Neural cell (in vitro differentiated cells): ENCODE results near the gene CELA2A. TPM values are rescaled to one million over a fixed set of nuclear protein-coding genes. Genes with fewer than 3 reads are reported as not detected.

Experiments
- H2AFZ ChIP-seq: fragments of 200-600, 300-800 bp; sonication (generic), shearing (Covaris generic); 2 replicates; pipeline ENCODE4 v1.6.0; 2014; ENCODE audit warnings: low read depth, mild to moderate bottlenecking, antibody characterized with exemption, low read length, moderate library complexity
- H3F3A ChIP-seq: fragments of 200-600 bp; shearing (Covaris generic); 2 replicates; pipeline ENCODE4 v1.6.1; 2016; ENCODE audit warnings: mild to moderate bottlenecking, moderate library complexity, mixed read lengths, antibody characterized with exemption, low read length; ENCODE audit not compliant: insufficient read depth, poor library complexity, severe bottlenecking
- H3K27ac ChIP-seq: fragments of 200-600, 300-800 bp; sonication (generic), shearing (Covaris generic); 2 replicates; pipeline ENCODE4 v1.5.1; 2014; ENCODE audit warnings: mild to moderate bottlenecking, low read length, moderate library complexity
- H3K27me3 ChIP-seq: fragments of 300-800, 200-600 bp; sonication (generic), shearing (Covaris generic); 2 replicates; pipeline ENCODE4 v1.6.0; 2014; ENCODE audit warnings: mild to moderate bottlenecking, low read depth, low read length, moderate library complexity; ENCODE audit not compliant: insufficient read depth
- H3K36me3 ChIP-seq: fragments of 300-800, 200-600 bp; sonication (generic), shearing (Covaris generic); 2 replicates; pipeline ENCODE4 v1.5.1; 2014; ENCODE audit warnings: mild to moderate bottlenecking, antibody characterized with exemption, low read length, moderate library complexity; ENCODE audit not compliant: insufficient read depth
- H3K4me2 ChIP-seq: fragments of 300-800, 200-600 bp; sonication (generic), shearing (Covaris generic); 2 replicates; pipeline ENCODE4 v1.6.0; 2014; ENCODE audit warnings: mild to moderate bottlenecking, low read length
- H3K4me3 ChIP-seq: fragments of 300-800, 200-600 bp; sonication (generic), shearing (Covaris generic); 2 replicates; pipeline ENCODE4 v1.5.1; 2014; ENCODE audit warnings: mild to moderate bottlenecking, low read length, moderate library complexity
- H3K79me2 ChIP-seq: fragments of 200-600 bp; shearing (Covaris generic); replicated peaks from 2 replicates; pipeline ENCODE4 v1.6.0; 2014; ENCODE audit warnings: mild to moderate bottlenecking, low read length, moderate library complexity; ENCODE audit not compliant: insufficient read depth
- H3K9ac ChIP-seq: fragments of 300-800, 200-600 bp; sonication (generic), shearing (Covaris generic); 2 replicates; pipeline ENCODE4 v1.6.1; 2016; ENCODE audit warnings: mild to moderate bottlenecking, low read length, mixed read lengths
- H3K9me2 ChIP-seq: fragments of 200-600 bp; shearing (Covaris generic); 2 replicates; pipeline ENCODE4 v1.6.1; 2016; ENCODE audit warnings: mild to moderate bottlenecking, low read length, mixed read lengths; ENCODE audit not compliant: insufficient read depth
- H3K9me3 ChIP-seq: fragments of 200-600, 300-800 bp; sonication (generic), shearing (Covaris generic); 2 replicates; pipeline ENCODE4 v1.6.1; 2016; ENCODE audit warnings: mild to moderate bottlenecking, mixed run types, low read length, moderate library complexity, mixed read lengths
- H4K20me1 ChIP-seq: fragments of 200-600 bp; shearing (Covaris generic); 2 replicates; pipeline ENCODE4 v1.6.1; 2016; ENCODE audit warnings: mild to moderate bottlenecking, mixed run types; ENCODE audit not compliant: insufficient read depth
- EP300 ChIP-seq: fragments of 450-650 bp; conservative IDR thresholded peaks from 2 replicates; pipeline ENCODE4 v1.6.1; 2014; ENCODE audit warnings: antibody characterized with exemption, mild to moderate bottlenecking, moderate library complexity; ENCODE audit not compliant: poor library complexity, severe bottlenecking
- EZH2 ChIP-seq: fragments of 200-600, 300-800 bp; shearing (Covaris generic), sonication (generic); IDR thresholded peaks from 2 replicates; pipeline ENCODE4 v1.6.1; 2014; ENCODE audit warnings: antibody characterized with exemption, low read length, borderline replicate concordance, mild to moderate bottlenecking; ENCODE audit not compliant: insufficient read depth, poor library complexity, severe bottlenecking
- MXI1 ChIP-seq: fragments of 450-650 bp; conservative IDR thresholded peaks from 2 replicates; pipeline ENCODE4 v1.6.1; 2014; ENCODE audit warnings: antibody characterized with exemption, mild to moderate bottlenecking; ENCODE audit not compliant: poor library complexity, severe bottlenecking
- POLR2AphosphoS5 ChIP-seq: IDR thresholded peaks from 2 replicates; pipeline ENCODE4 v1.6.1; 2012
- RAD21 ChIP-seq: fragments of 450-650 bp; conservative IDR thresholded peaks from 2 replicates; pipeline ENCODE4 v1.6.1; 2014; ENCODE audit warnings: antibody characterized with exemption, mild to moderate bottlenecking, moderate library complexity
- SMC3 ChIP-seq: fragments of 450-650 bp; conservative IDR thresholded peaks from 2 replicates; pipeline ENCODE4 v1.6.1; 2014; ENCODE audit warnings: antibody characterized with exemption, mild to moderate bottlenecking, moderate library complexity; ENCODE audit not compliant: poor library complexity
- TAF1 ChIP-seq: IDR thresholded peaks from 2 replicates; pipeline ENCODE4 v1.6.1; 2012; ENCODE audit warnings: low read depth
- polyA plus RNA-seq: library from polyadenylated mRNA; depleted of rRNA; stranded (reverse); fragments of >200 nt; gene quantifications from 2 replicates; pipeline ENCODE4 v1.2.3, GENCODE V29; 2014
- TF ChIP-seq, protein P1 (sequence below): fragments of 450-650 bp; IDR thresholded peaks from 2 replicates; pipeline ENCODE4 v1.5.1; 2014; ENCODE audit warnings: antibody characterized with exemption, mild to moderate bottlenecking, moderate library complexity; ENCODE audit not compliant: poor library complexity, severe bottlenecking
- TF ChIP-seq, protein P2 (sequence below): IDR thresholded peaks from 2 replicates; pipeline ENCODE4 v1.6.1; 2012; ENCODE audit warnings: borderline replicate concordance

Gene CELA2A
- polyA plus RNA-seq, 1 donor from 2014 or later: not detected

DNA sequence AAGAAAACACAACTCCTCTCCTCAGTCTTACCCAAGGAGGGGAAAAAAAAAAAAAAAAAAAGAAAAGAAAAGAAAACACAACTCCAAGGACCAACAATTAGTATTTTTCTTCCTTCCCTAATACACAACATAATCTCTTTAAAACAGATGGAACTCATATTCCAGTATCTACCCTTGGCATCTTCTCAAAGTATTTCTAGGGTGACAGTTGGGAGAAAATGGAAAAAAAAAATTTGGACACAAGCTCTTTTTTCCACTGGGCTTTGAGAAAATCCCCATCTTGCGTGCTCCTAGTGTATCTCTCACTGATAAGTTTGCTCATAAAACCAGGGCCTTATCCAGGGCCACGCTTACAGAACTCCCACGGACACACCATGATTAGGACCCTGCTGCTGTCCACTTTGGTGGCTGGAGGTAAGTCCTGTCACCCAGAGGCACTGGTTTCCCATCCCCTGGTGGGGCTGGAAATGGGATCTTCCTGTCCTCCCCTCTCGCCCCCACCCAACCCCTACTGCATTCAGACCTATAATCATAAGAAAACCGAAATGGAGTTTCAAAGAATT is 19.3 kb downstream of the CELA2A start, which contains the start of gene CELA2B (continued):
- no peak for TF ChIP-seq EP300
- TF ChIP-seq SMC3: no peak
- TF ChIP-seq EZH2: no peak

DNA sequence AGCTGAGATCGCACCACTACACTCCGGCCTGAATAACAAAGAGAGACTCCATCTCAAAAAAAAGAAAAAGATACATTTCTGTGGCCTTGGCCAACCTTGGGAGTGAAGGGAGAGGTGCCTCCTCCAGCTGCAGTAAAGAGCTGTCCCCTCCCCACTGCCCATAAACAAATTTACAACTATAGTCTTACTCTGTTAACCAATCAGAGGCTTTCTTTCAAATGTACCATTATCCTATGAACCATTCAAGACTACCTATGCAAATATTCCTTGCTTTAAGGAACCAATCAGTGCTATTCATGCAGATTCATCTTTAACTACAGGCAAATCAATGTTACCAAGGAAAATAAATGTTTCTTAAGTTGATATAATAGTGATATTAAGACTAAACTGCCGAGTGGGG is 20.4 kb downstream of the CELA2A start:
- no peak overlapping the region for H3K9ac ChIP-seq
- no peak overlapping the region for H2AFZ ChIP-seq
- no peaks in the 10 kb centered on the region for H4K20me1 ChIP-seq
- H3K9me2 ChIP-seq: no peaks in the 10 kb centered on the region
- no peaks in the 10 kb centered on the region for H3K27me3 ChIP-seq
- H3K79me2 ChIP-seq: no peaks in the 10 kb centered on the region
- H3K4me3 ChIP-seq: no peak overlapping the region
- TF ChIP-seq EP300 (no peak), SMC3 (no peak), EZH2 (no peak), TAF1 (no peak)
- TF ChIP-seq, protein P1, sequence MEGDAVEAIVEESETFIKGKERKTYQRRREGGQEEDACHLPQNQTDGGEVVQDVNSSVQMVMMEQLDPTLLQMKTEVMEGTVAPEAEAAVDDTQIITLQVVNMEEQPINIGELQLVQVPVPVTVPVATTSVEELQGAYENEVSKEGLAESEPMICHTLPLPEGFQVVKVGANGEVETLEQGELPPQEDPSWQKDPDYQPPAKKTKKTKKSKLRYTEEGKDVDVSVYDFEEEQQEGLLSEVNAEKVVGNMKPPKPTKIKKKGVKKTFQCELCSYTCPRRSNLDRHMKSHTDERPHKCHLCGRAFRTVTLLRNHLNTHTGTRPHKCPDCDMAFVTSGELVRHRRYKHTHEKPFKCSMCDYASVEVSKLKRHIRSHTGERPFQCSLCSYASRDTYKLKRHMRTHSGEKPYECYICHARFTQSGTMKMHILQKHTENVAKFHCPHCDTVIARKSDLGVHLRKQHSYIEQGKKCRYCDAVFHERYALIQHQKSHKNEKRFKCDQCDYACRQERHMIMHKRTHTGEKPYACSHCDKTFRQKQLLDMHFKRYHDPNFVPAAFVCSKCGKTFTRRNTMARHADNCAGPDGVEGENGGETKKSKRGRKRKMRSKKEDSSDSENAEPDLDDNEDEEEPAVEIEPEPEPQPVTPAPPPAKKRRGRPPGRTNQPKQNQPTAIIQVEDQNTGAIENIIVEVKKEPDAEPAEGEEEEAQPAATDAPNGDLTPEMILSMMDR: no peak
- H3K27ac ChIP-seq: no peak overlapping the region
- no peak overlapping the region for H3K4me2 ChIP-seq
- no peaks in the 10 kb centered on the region for H3K9me3 ChIP-seq
- no peaks in the 10 kb centered on the region for H3F3A ChIP-seq
- H3K36me3 ChIP-seq: no peaks in the 10 kb centered on the region

DNA sequence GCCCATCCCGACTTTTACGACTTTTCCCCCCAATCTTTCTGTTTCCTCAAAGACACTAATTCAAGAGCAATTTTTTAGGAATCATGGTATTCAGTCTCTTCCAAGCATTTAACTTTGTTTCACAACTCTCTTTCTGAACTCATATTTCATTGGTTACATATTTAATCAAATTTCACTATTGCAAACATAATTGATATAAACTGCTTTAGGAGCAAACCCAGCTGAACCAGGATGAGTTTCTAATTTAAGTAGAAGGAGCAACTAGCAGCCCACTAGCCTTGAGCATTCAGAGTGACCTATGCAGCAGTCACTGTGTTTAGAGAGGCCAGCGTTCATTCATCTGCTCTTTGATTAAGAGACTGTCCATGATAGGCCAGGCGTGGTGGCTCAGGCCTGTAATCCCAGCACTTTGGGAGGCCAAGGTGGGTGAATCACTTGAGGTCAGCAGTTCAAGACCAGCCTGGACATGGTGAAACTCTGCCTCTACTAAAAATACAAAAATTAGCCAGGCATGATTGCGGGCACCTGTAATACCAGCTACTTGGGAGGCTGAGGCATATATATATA is 21.2 kb downstream of the CELA2A start:
- H3K36me3 ChIP-seq: no peaks in the 10 kb centered on the region
- no peaks in the 10 kb centered on the region for H3K9me2 ChIP-seq
- no peaks in the 10 kb centered on the region for H3K9me3 ChIP-seq
- H3K27ac ChIP-seq: no peak overlapping the region
- no peaks in the 10 kb centered on the region for H4K20me1 ChIP-seq
- H3K27me3 ChIP-seq: no peaks in the 10 kb centered on the region
- no peak overlapping the region for H3K9ac ChIP-seq
- TF ChIP-seq RAD21 (no peak), TAF1 (no peak), EP300 (no peak), POLR2AphosphoS5 (no peak), EZH2 (no peak), MXI1 (no peak), SMC3 (no peak)
- TF ChIP-seq, protein P1: no peak
- TF ChIP-seq, protein P2, sequence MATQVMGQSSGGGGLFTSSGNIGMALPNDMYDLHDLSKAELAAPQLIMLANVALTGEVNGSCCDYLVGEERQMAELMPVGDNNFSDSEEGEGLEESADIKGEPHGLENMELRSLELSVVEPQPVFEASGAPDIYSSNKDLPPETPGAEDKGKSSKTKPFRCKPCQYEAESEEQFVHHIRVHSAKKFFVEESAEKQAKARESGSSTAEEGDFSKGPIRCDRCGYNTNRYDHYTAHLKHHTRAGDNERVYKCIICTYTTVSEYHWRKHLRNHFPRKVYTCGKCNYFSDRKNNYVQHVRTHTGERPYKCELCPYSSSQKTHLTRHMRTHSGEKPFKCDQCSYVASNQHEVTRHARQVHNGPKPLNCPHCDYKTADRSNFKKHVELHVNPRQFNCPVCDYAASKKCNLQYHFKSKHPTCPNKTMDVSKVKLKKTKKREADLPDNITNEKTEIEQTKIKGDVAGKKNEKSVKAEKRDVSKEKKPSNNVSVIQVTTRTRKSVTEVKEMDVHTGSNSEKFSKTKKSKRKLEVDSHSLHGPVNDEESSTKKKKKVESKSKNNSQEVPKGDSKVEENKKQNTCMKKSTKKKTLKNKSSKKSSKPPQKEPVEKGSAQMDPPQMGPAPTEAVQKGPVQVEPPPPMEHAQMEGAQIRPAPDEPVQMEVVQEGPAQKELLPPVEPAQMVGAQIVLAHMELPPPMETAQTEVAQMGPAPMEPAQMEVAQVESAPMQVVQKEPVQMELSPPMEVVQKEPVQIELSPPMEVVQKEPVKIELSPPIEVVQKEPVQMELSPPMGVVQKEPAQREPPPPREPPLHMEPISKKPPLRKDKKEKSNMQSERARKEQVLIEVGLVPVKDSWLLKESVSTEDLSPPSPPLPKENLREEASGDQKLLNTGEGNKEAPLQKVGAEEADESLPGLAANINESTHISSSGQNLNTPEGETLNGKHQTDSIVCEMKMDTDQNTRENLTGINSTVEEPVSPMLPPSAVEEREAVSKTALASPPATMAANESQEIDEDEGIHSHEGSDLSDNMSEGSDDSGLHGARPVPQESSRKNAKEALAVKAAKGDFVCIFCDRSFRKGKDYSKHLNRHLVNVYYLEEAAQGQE: no peak
- no peaks in the 10 kb centered on the region for H3F3A ChIP-seq
- H3K79me2 ChIP-seq: no peaks in the 10 kb centered on the region
- H3K4me2 ChIP-seq: no peak overlapping the region
- H2AFZ ChIP-seq: no peak overlapping the region
- H3K4me3 ChIP-seq: no peak overlapping the region
